ENCODE data around the gene SNX5. TPM values are rescaled to one million over a fixed set of nuclear protein-coding genes. Genes with fewer than 3 reads are reported as not detected.

The SNX5 gene
- total RNA-seq, 1 experiment from 2014 or later: 90.8 TPM

DNA sequence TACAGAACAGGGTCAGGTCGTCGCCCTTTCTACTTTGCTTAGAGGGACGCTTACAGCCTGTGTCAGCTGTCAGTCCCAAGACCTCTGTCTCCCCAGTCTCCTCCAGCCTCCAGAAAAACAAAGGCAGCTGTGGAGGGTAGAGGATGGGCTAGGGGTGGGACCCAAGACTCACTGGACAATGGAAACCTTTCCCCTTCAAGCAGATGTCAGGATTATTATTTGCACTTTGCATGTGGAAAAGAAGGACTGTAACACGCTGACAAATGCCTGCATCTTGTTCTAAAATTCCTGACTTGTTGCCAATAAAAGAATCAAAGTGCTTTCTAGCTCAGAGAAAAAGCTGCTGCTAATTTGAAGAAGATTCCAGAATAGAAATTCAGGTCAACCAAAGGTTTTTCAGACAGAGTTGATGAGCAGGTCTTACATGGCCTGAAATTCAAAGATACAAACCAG is 58.7 kb downstream of the SNX5 start:
- H3K9me3 ChIP-seq (ENCODE audit: control insufficient read depth, insufficient read depth, low read depth, low read length): no peaks in the 10 kb centered on the region
- no peaks in the 10 kb centered on the region for H3K36me3 ChIP-seq (ENCODE audit: control insufficient read depth, insufficient read depth, low read length)
- POLR2A ChIA-PET: no interaction called here
- no peak overlapping the region for H3K27ac ChIP-seq (ENCODE audit: low read length)
- no peak for ATAC-seq
- no peak for DNase-seq (ENCODE audit: low read depth, low spot score)
- H3K4me3 ChIP-seq (ENCODE audit: low read depth in 2 of 2, low read length in 2 of 2): no peak overlapping the region
- no TSS peak for BruUV-seq (replicated peaks)
- H3K4me1 ChIP-seq (ENCODE audit: control insufficient read depth, insufficient read depth, low read length): no peaks in the 10 kb centered on the region
- in situ Hi-C loops (cut with HindIII; ENCODE audit: low pct_unique_long_range_greater_than_20kb, low sequenced_read_pairs): no loop called here
- H3K27me3 ChIP-seq (ENCODE audit: control insufficient read depth, insufficient read depth, low read length): peaks cover 4% of the 10 kb centered on the region; the same call in 1 of the 2 replicates
- intact Hi-C loops (cut with micrococcal nuclease; ENCODE audit: unreplicated experiment): no loop called here
- CTCF ChIA-PET: interaction anchor here (0.6 kb wide), 1 partner anchor 549 kb away, joined by 3 read pairs; no protein-coding TSS in a partner anchor
- no peak for TF ChIP-seq SIN3A (IDR thresholded peaks at IDR 0.05; ENCODE audit: borderline replicate concordance, insufficient read depth, low read depth, low read length)
- no peak for TF ChIP-seq POLR2AphosphoS5 (IDR thresholded peaks at IDR 0.05; ENCODE audit: low read depth, low read length)
- no peak for TF ChIP-seq CTCF (IDR thresholded peaks at IDR 0.05)
- no peak for TF ChIP-seq REST (IDR thresholded peaks at IDR 0.05; ENCODE audit: insufficient read depth in 1 of 2, low read depth in 2 of 2, low read length in 1 of 2)
- TF ChIP-seq TCF7L2 (IDR thresholded peaks at IDR 0.05; ENCODE audit: low read depth, low read length): no peak

- intact Hi-C loops (cut with micrococcal nuclease; ENCODE audit: unreplicated experiment): no loop called here
- no TSS peak for BruUV-seq (replicated peaks)
- no peak overlapping the region for H3K4me3 ChIP-seq (ENCODE audit: low read depth in 2 of 2, low read length in 2 of 2)
- in situ Hi-C loops (cut with HindIII; ENCODE audit: low pct_unique_long_range_greater_than_20kb, low sequenced_read_pairs): no loop called here
- CTCF ChIA-PET: no interaction called here
- no peaks in the 10 kb centered on the region for H3K36me3 ChIP-seq (ENCODE audit: control insufficient read depth, insufficient read depth, low read length)
- DNase-seq (ENCODE audit: low read depth, low spot score) (no peak), ATAC-seq (no peak)
- no peaks in the 10 kb centered on the region for H3K9me3 ChIP-seq (ENCODE audit: control insufficient read depth, insufficient read depth, low read depth, low read length)
- H3K27ac ChIP-seq (ENCODE audit: low read length): no peak overlapping the region
- POLR2A ChIA-PET: no interaction called here
- TF ChIP-seq TCF7L2 (IDR thresholded peaks at IDR 0.05; ENCODE audit: low read depth, low read length) (no peak), CTCF (IDR thresholded peaks at IDR 0.05) (no peak), SIN3A (IDR thresholded peaks at IDR 0.05; ENCODE audit: borderline replicate concordance, insufficient read depth, low read depth, low read length) (no peak), REST (IDR thresholded peaks at IDR 0.05; ENCODE audit: insufficient read depth in 1 of 2, low read depth in 2 of 2, low read length in 1 of 2) (no peak), POLR2AphosphoS5 (IDR thresholded peaks at IDR 0.05; ENCODE audit: low read depth, low read length) (no peak)
- H3K27me3 ChIP-seq (ENCODE audit: control insufficient read depth, insufficient read depth, low read length): no peaks in the 10 kb centered on the region
- H3K4me1 ChIP-seq (ENCODE audit: control insufficient read depth, insufficient read depth, low read length): no peaks in the 10 kb centered on the region
Observed at GRCh38 chr20:17905544-17905943, 63.0 kb downstream of the SNX5 start.
